NT2/D1 (cell line): ENCODE results near the gene ARSK.

Source experiments
- SUZ12 ChIP-seq: IDR thresholded peaks from 2 replicates; pipeline ENCODE4 v1.6.1; 2011; ENCODE audit not compliant: insufficient read length, insufficient read depth; ENCODE audit errors: extremely low read depth
- YY1 ChIP-seq: IDR thresholded peaks from 2 replicates; pipeline ENCODE4 v1.6.1; 2011; ENCODE audit not compliant: insufficient read length, insufficient read depth
- ZNF274 ChIP-seq: IDR thresholded peaks from 2 replicates; pipeline ENCODE4 v1.6.1; 2011; ENCODE audit warnings: mild to moderate bottlenecking, low read depth, low read length

GRCh38 chr5:95610546-95610945 lies 55.6 kb downstream of the ARSK start:
- TF ChIP-seq YY1 (no peak), ZNF274 (no peak), SUZ12 (no peak)
